Measurements from ENCODE around the gene KIRREL3.

The KIRREL3 gene

GRCh38 chr11:126738295-126739031 lies 262.1 kb downstream of the KIRREL3 start:
- in situ Hi-C loops (cut with HindIII; ENCODE audit: low pct_unique_long_range_greater_than_20kb, low sequenced_read_pairs), result no loop called here
- TF ChIP-seq JUND (IDR thresholded peaks at IDR 0.05; ENCODE audit: low read depth), result no peak
- DNase-seq (ENCODE audit: low read depth in 1 of 2, low spot score in 1 of 2), result no peak

- in situ Hi-C loops (cut with HindIII; ENCODE audit: low pct_unique_long_range_greater_than_20kb, low sequenced_read_pairs), result no loop called here
- no peak for DNase-seq (ENCODE audit: low read depth in 1 of 2, low spot score in 1 of 2)
- TF ChIP-seq JUND (IDR thresholded peaks at IDR 0.05; ENCODE audit: low read depth), result no peak
Measured at GRCh38 chr11:126736682-126737572, 263.6 kb downstream of the KIRREL3 start.

- in situ Hi-C loops (cut with HindIII; ENCODE audit: low pct_unique_long_range_greater_than_20kb, low sequenced_read_pairs), result no loop called here
- no peak for DNase-seq (ENCODE audit: low read depth in 1 of 2, low spot score in 1 of 2)
Measured at GRCh38 chr11:126734752-126735151, 265.8 kb downstream of the KIRREL3 start.

GRCh38 chr11:126733685-126734084 lies 266.9 kb downstream of the KIRREL3 start:
- DNase-seq (ENCODE audit: low read depth in 1 of 2, low spot score in 1 of 2), result no peak
- in situ Hi-C loops (cut with HindIII; ENCODE audit: low pct_unique_long_range_greater_than_20kb, low sequenced_read_pairs), result no loop called here
- TF ChIP-seq JUND (IDR thresholded peaks at IDR 0.05; ENCODE audit: low read depth), result no peak

More at GRCh38 chr11:126734752-126735151, 265.8 kb downstream of the KIRREL3 start:
- no peak for TF ChIP-seq JUND (IDR thresholded peaks at IDR 0.05; ENCODE audit: low read depth)

GRCh38 chr11:126732981-126733380 lies 267.6 kb downstream of the KIRREL3 start:
- no peak for DNase-seq (ENCODE audit: low read depth in 1 of 2, low spot score in 1 of 2)
- in situ Hi-C loops (cut with HindIII; ENCODE audit: low pct_unique_long_range_greater_than_20kb, low sequenced_read_pairs), result no loop called here
- TF ChIP-seq JUND (IDR thresholded peaks at IDR 0.05; ENCODE audit: low read depth), result no peak

GRCh38 chr11:126731576-126732142 lies 268.9 kb downstream of the KIRREL3 start:
- TF ChIP-seq JUND (IDR thresholded peaks at IDR 0.05; ENCODE audit: low read depth), result no peak
- in situ Hi-C loops (cut with HindIII; ENCODE audit: low pct_unique_long_range_greater_than_20kb, low sequenced_read_pairs), result no loop called here
- no peak for DNase-seq (ENCODE audit: low read depth in 1 of 2, low spot score in 1 of 2)

GRCh38 chr11:126727381-126727780 lies 273.2 kb downstream of the KIRREL3 start:
- no peak for TF ChIP-seq JUND (IDR thresholded peaks at IDR 0.05; ENCODE audit: low read depth)
- in situ Hi-C loops (cut with HindIII; ENCODE audit: low pct_unique_long_range_greater_than_20kb, low sequenced_read_pairs), result no loop called here
- no peak for DNase-seq (ENCODE audit: low read depth in 1 of 2, low spot score in 1 of 2)

- in situ Hi-C loops (cut with HindIII; ENCODE audit: low pct_unique_long_range_greater_than_20kb, low sequenced_read_pairs), result no loop called here
- TF ChIP-seq JUND (IDR thresholded peaks at IDR 0.05; ENCODE audit: low read depth), result no peak
- DNase-seq (ENCODE audit: low read depth in 1 of 2, low spot score in 1 of 2), result no peak
Measured at GRCh38 chr11:126725521-126725920, 275.0 kb downstream of the KIRREL3 start.

- no peak for TF ChIP-seq JUND (IDR thresholded peaks at IDR 0.05; ENCODE audit: low read depth)
- no peak for DNase-seq (ENCODE audit: low read depth in 1 of 2, low spot score in 1 of 2)
- in situ Hi-C loops (cut with HindIII; ENCODE audit: low pct_unique_long_range_greater_than_20kb, low sequenced_read_pairs), result no loop called here
Measured at GRCh38 chr11:126725043-126725442, 275.5 kb downstream of the KIRREL3 start.

GRCh38 chr11:126723665-126724045 lies 276.9 kb downstream of the KIRREL3 start:
- no peak for DNase-seq (ENCODE audit: low read depth in 1 of 2, low spot score in 1 of 2)
- TF ChIP-seq JUND (IDR thresholded peaks at IDR 0.05; ENCODE audit: low read depth), result no peak
- in situ Hi-C loops (cut with HindIII; ENCODE audit: low pct_unique_long_range_greater_than_20kb, low sequenced_read_pairs), result no loop called here

GRCh38 chr11:126722956-126723664 lies 277.5 kb downstream of the KIRREL3 start:
- no peak for TF ChIP-seq JUND (IDR thresholded peaks at IDR 0.05; ENCODE audit: low read depth)
- no peak for DNase-seq (ENCODE audit: low read depth in 1 of 2, low spot score in 1 of 2)
- in situ Hi-C loops (cut with HindIII; ENCODE audit: low pct_unique_long_range_greater_than_20kb, low sequenced_read_pairs), result no loop called here

- no peak for DNase-seq (ENCODE audit: low read depth in 1 of 2, low spot score in 1 of 2)
- in situ Hi-C loops (cut with HindIII; ENCODE audit: low pct_unique_long_range_greater_than_20kb, low sequenced_read_pairs), result no loop called here
- no peak for TF ChIP-seq JUND (IDR thresholded peaks at IDR 0.05; ENCODE audit: low read depth)
Measured at GRCh38 chr11:126722006-126722736, 278.4 kb downstream of the KIRREL3 start.

Measured in T47D (cell line).